GM12878 (cell line): ENCODE results near the gene TIRAP. TPM values are rescaled to one million over a fixed set of nuclear protein-coding genes. Genes with fewer than 3 reads are reported as not detected.

Experiments
- ATAC-seq: fragments of 200-7000 bp; cut with Tn5 transposase; 3 replicates; pipeline ENCODE4 v1.9.1; 2020; ENCODE audit warnings: mild to moderate bottlenecking, moderate library complexity
- BruUV-seq: library from RNA; stranded (reverse); fragments of 400-500 nt; replicated peaks from 2 replicates; lab custom pipeline; 2021; lab: Mats Ljungman, UMichigan
- CTCF ChIA-PET: fragments of 300-600 bp; sonication (Branson Sonifier 250); formaldehyde crosslinking; extraction: SDS; loops from one replicate; lab custom pipeline; 2021; ENCODE audit warnings: inconsistent platforms; lab: Yijun Ruan, JAX
- POLR2A ChIA-PET: fragments of 350-600 bp; formaldehyde crosslinking; extraction: SDS; loops from one replicate; lab custom pipeline; 2021; ENCODE audit warnings: inconsistent platforms; lab: Charles Lee
- RAD21 ChIA-PET: fragments of 300-600 bp; sonication (Branson Sonifier 250); formaldehyde crosslinking; loops from one replicate; lab custom pipeline; 2023; ENCODE audit warnings: antibody characterized with exemption; ENCODE audit not compliant: unreplicated experiment; lab: Charles Lee
- SMC1A ChIA-PET: fragments of 300-600 bp; sonication (Branson Sonifier 250); formaldehyde crosslinking; loops from one replicate; lab custom pipeline; 2023; ENCODE audit not compliant: unreplicated experiment, uncharacterized antibody; lab: Charles Lee
- DNase-seq: peaks from one replicate; pipeline ENCODE4 v3.0.0-alpha.2; 2011; ENCODE audit warnings: low read depth, low spot score
- FAIRE-seq: peaks from 3 replicates; lab custom pipeline; 2011; peaks lifted over from hg19 to GRCh38; lab: Jason Lieb, UNC
- H2AFZ ChIP-seq: 2 replicates; pipeline ENCODE4 v1.6.0; 2011; ENCODE audit warnings: low read depth, low read length, control low read depth; ENCODE audit not compliant: control insufficient read depth
- H3K27ac ChIP-seq: 2 replicates; pipeline ENCODE4 v1.5.1; 2011; ENCODE audit warnings: control low read depth; ENCODE audit not compliant: control insufficient read depth, insufficient read depth
- H3K27me3 ChIP-seq, 2 experiments: replicated peaks in 1 of 2; 2 replicates each; pipeline versions ENCODE4 v1.6.0 to v1.6.1; 2011; ENCODE audit warnings: low read length in 1 of 2; ENCODE audit not compliant: control insufficient read depth in 2 of 2, insufficient read depth in 2 of 2
- H3K36me3 ChIP-seq, 2 experiments: 2 replicates each; pipeline ENCODE4 v1.5.1; 2011; ENCODE audit warnings: low read length in 1 of 2; ENCODE audit not compliant: control insufficient read depth in 2 of 2, insufficient read depth in 2 of 2
- H3K4me1 ChIP-seq: 2 replicates; pipeline ENCODE4 v1.6.1; 2011; ENCODE audit warnings: mild to moderate bottlenecking, low read length, moderate library complexity, mixed read lengths; ENCODE audit not compliant: control insufficient read depth, insufficient read depth
- H3K4me2 ChIP-seq: 2 replicates; pipeline ENCODE4 v1.6.0; 2011; ENCODE audit warnings: control low read depth; ENCODE audit not compliant: control insufficient read depth, insufficient read depth
- H3K4me3 ChIP-seq: fragments of 200-600 bp; sonication (generic); 2 replicates; pipeline ENCODE4 v1.5.1; 2016
- H3K79me2 ChIP-seq: 2 replicates; pipeline ENCODE4 v1.6.0; 2011; ENCODE audit warnings: low read length; ENCODE audit not compliant: control insufficient read depth, insufficient read depth
- H3K9ac ChIP-seq: 2 replicates; pipeline ENCODE4 v1.8.0; 2011; ENCODE audit warnings: low read length, control low read depth, mixed read lengths; ENCODE audit not compliant: control insufficient read depth, insufficient read depth
- H3K9me3 ChIP-seq: replicated peaks from 3 replicates; pipeline ENCODE4 v1.5.1; 2011; ENCODE audit warnings: mild to moderate bottlenecking, low read length; ENCODE audit not compliant: control insufficient read depth, insufficient read depth
- H4K20me1 ChIP-seq: 2 replicates; pipeline ENCODE4 v1.6.0; 2011; ENCODE audit not compliant: control insufficient read depth, insufficient read depth
- CBX5 ChIP-seq: sonication (generic); IDR thresholded peaks from 2 replicates; pipeline ENCODE4 v1.6.1; 2016; ENCODE audit warnings: low read depth, moderate library complexity, mild to moderate bottlenecking, inconsistent platforms
- CREB1 ChIP-seq: IDR thresholded peaks from 2 replicates; pipeline ENCODE4 v1.6.1; 2012; ENCODE audit warnings: low read depth, mild to moderate bottlenecking, inconsistent platforms
- CREM ChIP-seq: IDR thresholded peaks from 2 replicates; pipeline ENCODE4 v1.6.1; 2014; ENCODE audit warnings: antibody characterized with exemption, low read depth
- GATAD2B ChIP-seq: fragments of 450-650 bp; conservative IDR thresholded peaks from 2 replicates; pipeline ENCODE4 v1.6.1; 2017; ENCODE audit warnings: low read depth, mild to moderate bottlenecking, moderate library complexity
- IKZF1 ChIP-seq: fragments of 450-650 bp; conservative IDR thresholded peaks from 2 replicates; pipeline ENCODE4 v1.6.1; 2017; ENCODE audit warnings: antibody characterized with exemption, mild to moderate bottlenecking
- NFIC ChIP-seq: IDR thresholded peaks from 2 replicates; pipeline ENCODE4 v1.6.1; 2012; ENCODE audit warnings: low read depth, mild to moderate bottlenecking, inconsistent platforms, low read length, moderate library complexity
- POLR2AphosphoS5 ChIP-seq: IDR thresholded peaks from 2 replicates; pipeline ENCODE4 v1.6.1; 2011; ENCODE audit warnings: mild to moderate bottlenecking, low read length, inconsistent platforms
- RUNX3 ChIP-seq: IDR thresholded peaks from 2 replicates; pipeline ENCODE4 v1.6.1; 2012; ENCODE audit warnings: low read length, inconsistent platforms
- TARDBP ChIP-seq: IDR thresholded peaks from 2 replicates; pipeline ENCODE4 v1.6.1; 2016; ENCODE audit warnings: borderline replicate concordance
- WGBS: methylation state at CpG from one replicate; pipeline ENCODE4 v1.1.6; 2016; ENCODE audit warnings: low lambda C conversion rate; ENCODE audit not compliant: insufficient replicate concordance, insufficient coverage; ENCODE audit errors: missing lambda C conversion rate; 5-methylcytosine and 5-hydroxymethylcytosine counted together
- in situ Hi-C: fragments of 300-500 bp; cut with MboI; formaldehyde crosslinking; loops from 9 replicates; pipeline ENCODE4 v1.14.3; 2018; ENCODE audit warnings: mixed read lengths
- intact Hi-C: fragments of 100-400 bp; cut with micrococcal nuclease; formaldehyde crosslinking; loops from one replicate; pipeline ENCODE4 v1.14.2; 2022; ENCODE audit not compliant: unreplicated experiment
- polyA plus RNA-seq, 11 experiments: library from polyadenylated mRNA; depleted of rRNA in 4 of 11; unstranded in 6 of 11; stranded (reverse) in 5 of 11; fragments of >200 nt; fragmentation: Nextera tagmentation in 4 of 11; fragmentation: Illumina TruSeq in 1 of 11; extraction: Ambion mirVana in 4 of 11; extraction: Trizol in 1 of 11; gene quantifications; 1 replicate in 1 of 11; 2 replicates in 10 of 11; pipeline versions ENCODE4 v1.2.1 to v1.2.3, GENCODE V29; 2011 to 2016; ENCODE audit warnings: inconsistent platforms in 2 of 11, missing spikeins in 2 of 11, low read depth in 1 of 11
- total RNA-seq, 4 experiments: library from RNA; depleted of rRNA in 3 of 4; stranded (reverse); fragments of >200 nt in 3 of 4; fragmentation: Illumina TruSeq in 1 of 4; extraction: Trizol in 1 of 4; gene quantifications; 2 replicates each; pipeline versions ENCODE4 v1.2.1 to v1.2.3, GENCODE V29; 2013 to 2021
- TF ChIP-seq, protein P1 (sequence below): fragments of 450-650 bp; IDR thresholded peaks from 2 replicates; pipeline ENCODE4 v1.6.1; 2017; ENCODE audit warnings: antibody characterized with exemption, mild to moderate bottlenecking, moderate library complexity
- TF ChIP-seq, protein P2 (sequence below): fragments of 450-650 bp; IDR thresholded peaks from 2 replicates; pipeline ENCODE4 v1.6.1; 2016; ENCODE audit warnings: mild to moderate bottlenecking
- TF ChIP-seq, protein P3 (sequence below): fragments of 450-650 bp; IDR thresholded peaks from 2 replicates; pipeline ENCODE4 v1.6.1; 2016; ENCODE audit warnings: mild to moderate bottlenecking, moderate library complexity, borderline replicate concordance

Gene TIRAP
- total and polyA plus RNA-seq, 10 of the 15 experiments (the other 5 are each of a cell fraction or from before 2014, with no cell fraction given): 0.76 to 9.9 (median 4.7) TPM

DNA sequence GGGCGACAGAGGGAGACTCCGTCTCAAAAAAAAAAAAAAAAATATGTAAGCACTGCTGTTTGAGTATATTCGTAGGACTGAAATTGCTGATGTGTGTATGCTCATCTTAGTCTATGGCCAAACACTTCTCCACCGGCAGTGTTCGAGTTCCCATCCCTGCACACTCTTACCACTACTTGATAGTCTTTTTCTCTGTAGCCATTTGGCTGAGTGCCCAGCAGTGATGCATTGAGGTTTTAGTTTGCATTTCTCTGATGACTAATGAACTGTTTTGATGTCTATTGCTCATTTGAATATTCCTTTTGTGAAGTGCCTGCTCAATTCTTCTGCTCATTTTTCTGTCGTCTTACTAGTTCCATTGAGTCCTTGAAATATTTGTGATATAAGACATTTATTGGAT lies 1.9 kb downstream of the TIRAP start (continued):
- TF ChIP-seq, protein P1, sequence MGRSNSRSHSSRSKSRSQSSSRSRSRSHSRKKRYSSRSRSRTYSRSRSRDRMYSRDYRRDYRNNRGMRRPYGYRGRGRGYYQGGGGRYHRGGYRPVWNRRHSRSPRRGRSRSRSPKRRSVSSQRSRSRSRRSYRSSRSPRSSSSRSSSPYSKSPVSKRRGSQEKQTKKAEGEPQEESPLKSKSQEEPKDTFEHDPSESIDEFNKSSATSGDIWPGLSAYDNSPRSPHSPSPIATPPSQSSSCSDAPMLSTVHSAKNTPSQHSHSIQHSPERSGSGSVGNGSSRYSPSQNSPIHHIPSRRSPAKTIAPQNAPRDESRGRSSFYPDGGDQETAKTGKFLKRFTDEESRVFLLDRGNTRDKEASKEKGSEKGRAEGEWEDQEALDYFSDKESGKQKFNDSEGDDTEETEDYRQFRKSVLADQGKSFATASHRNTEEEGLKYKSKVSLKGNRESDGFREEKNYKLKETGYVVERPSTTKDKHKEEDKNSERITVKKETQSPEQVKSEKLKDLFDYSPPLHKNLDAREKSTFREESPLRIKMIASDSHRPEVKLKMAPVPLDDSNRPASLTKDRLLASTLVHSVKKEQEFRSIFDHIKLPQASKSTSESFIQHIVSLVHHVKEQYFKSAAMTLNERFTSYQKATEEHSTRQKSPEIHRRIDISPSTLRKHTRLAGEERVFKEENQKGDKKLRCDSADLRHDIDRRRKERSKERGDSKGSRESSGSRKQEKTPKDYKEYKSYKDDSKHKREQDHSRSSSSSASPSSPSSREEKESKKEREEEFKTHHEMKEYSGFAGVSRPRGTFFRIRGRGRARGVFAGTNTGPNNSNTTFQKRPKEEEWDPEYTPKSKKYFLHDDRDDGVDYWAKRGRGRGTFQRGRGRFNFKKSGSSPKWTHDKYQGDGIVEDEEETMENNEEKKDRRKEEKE: no peak
- no peak for TF ChIP-seq CBX5
- 0 out of 2 replicates have a peak, but pooled peaks have one; percentile 52 for TF ChIP-seq CREB1
- TF ChIP-seq, protein P2, sequence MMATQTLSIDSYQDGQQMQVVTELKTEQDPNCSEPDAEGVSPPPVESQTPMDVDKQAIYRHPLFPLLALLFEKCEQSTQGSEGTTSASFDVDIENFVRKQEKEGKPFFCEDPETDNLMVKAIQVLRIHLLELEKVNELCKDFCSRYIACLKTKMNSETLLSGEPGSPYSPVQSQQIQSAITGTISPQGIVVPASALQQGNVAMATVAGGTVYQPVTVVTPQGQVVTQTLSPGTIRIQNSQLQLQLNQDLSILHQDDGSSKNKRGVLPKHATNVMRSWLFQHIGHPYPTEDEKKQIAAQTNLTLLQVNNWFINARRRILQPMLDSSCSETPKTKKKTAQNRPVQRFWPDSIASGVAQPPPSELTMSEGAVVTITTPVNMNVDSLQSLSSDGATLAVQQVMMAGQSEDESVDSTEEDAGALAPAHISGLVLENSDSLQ: 0 out of 2 replicates have a peak, but pooled peaks have one; percentile 9
- peak; percentile 81 for TF ChIP-seq RUNX3
- TF ChIP-seq POLR2AphosphoS5: 0 out of 2 replicates have a peak, but pooled peaks have one; percentile 32
- peak; percentile 34; the same call in 1 of the 2 replicates for TF ChIP-seq CREM
- no peak for TF ChIP-seq GATAD2B
- TF ChIP-seq NFIC: 0 out of 2 replicates have a peak, but pooled peaks have one; percentile 23
- TF ChIP-seq, all 136 proteins: peak for 12

DNA sequence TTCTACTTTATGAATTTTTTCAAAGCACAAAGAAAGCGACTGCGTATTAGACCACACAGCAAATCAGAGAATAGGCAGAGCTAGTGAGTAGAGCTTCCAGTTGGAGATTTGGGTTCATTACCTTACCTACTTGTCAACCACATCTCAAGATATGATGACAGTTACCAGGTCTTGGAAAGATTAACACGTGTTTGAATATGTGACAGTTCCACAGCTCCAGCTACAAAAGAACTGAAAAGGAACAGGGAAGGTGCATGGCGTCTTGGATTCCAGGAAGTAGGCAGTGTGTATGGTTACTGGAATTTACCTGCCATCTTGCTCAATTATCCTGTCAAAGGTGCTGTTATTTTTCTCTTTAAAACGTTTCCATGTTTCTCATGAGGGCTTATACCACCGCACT lies 5.3 kb downstream of the TIRAP start:
- no TSS peak for BruUV-seq
- H2AFZ ChIP-seq: no peak overlapping the region
- no peaks in the 10 kb centered on the region for H3K27me3 ChIP-seq
- H3K9ac ChIP-seq: no peak overlapping the region
- DNase-seq: no peak
- peaks cover 6 to 10% of the 10 kb centered on the region in 2 experiments; a peak in 3 of 4 replicates for H3K36me3 ChIP-seq
- FAIRE-seq: no peak
- no peaks in the 10 kb centered on the region for H3K9me3 ChIP-seq
- no peaks in the 10 kb centered on the region for H4K20me1 ChIP-seq
- peaks cover 16% of the 10 kb centered on the region for H3K4me1 ChIP-seq
- intact Hi-C loops: no loop called here
- in situ Hi-C loops: no loop called here
- ChIA-PET SMC1A (no interaction called here), CTCF (no interaction called here), POLR2A (no interaction called here), RAD21 (no interaction called here)
- no peak for ATAC-seq
- H3K27ac ChIP-seq: no peak overlapping the region
- peaks cover 6% of the 10 kb centered on the region for H3K79me2 ChIP-seq
- 55% methylated on average over 6 of the region's 6 CpGs for WGBS
- H3K4me2 ChIP-seq: no peak overlapping the region
- no peak overlapping the region for H3K4me3 ChIP-seq
- TF ChIP-seq, protein P3, sequence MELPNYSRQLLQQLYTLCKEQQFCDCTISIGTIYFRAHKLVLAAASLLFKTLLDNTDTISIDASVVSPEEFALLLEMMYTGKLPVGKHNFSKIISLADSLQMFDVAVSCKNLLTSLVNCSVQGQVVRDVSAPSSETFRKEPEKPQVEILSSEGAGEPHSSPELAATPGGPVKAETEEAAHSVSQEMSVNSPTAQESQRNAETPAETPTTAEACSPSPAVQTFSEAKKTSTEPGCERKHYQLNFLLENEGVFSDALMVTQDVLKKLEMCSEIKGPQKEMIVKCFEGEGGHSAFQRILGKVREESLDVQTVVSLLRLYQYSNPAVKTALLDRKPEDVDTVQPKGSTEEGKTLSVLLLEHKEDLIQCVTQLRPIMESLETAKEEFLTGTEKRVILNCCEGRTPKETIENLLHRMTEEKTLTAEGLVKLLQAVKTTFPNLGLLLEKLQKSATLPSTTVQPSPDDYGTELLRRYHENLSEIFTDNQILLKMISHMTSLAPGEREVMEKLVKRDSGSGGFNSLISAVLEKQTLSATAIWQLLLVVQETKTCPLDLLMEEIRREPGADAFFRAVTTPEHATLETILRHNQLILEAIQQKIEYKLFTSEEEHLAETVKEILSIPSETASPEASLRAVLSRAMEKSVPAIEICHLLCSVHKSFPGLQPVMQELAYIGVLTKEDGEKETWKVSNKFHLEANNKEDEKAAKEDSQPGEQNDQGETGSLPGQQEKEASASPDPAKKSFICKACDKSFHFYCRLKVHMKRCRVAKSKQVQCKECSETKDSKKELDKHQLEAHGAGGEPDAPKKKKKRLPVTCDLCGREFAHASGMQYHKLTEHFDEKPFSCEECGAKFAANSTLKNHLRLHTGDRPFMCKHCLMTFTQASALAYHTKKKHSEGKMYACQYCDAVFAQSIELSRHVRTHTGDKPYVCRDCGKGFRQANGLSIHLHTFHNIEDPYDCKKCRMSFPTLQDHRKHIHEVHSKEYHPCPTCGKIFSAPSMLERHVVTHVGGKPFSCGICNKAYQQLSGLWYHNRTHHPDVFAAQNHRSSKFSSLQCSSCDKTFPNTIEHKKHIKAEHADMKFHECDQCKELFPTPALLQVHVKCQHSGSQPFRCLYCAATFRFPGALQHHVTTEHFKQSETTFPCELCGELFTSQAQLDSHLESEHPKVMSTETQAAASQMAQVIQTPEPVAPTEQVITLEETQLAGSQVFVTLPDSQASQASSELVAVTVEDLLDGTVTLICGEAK: no peak
- TF ChIP-seq TARDBP: no peak
- TF ChIP-seq, protein P2: no peak
- TF ChIP-seq IKZF1: no peak
